Measurements from ENCODE around the gene PRCD. TPM values are rescaled to one million over a fixed set of nuclear protein-coding genes. Genes with fewer than 3 reads are reported as not detected.

PRCD gene
- total and polyA plus RNA-seq, 4 donors: 1.2 to 8.6 TPM; not detected in 2

DNA sequence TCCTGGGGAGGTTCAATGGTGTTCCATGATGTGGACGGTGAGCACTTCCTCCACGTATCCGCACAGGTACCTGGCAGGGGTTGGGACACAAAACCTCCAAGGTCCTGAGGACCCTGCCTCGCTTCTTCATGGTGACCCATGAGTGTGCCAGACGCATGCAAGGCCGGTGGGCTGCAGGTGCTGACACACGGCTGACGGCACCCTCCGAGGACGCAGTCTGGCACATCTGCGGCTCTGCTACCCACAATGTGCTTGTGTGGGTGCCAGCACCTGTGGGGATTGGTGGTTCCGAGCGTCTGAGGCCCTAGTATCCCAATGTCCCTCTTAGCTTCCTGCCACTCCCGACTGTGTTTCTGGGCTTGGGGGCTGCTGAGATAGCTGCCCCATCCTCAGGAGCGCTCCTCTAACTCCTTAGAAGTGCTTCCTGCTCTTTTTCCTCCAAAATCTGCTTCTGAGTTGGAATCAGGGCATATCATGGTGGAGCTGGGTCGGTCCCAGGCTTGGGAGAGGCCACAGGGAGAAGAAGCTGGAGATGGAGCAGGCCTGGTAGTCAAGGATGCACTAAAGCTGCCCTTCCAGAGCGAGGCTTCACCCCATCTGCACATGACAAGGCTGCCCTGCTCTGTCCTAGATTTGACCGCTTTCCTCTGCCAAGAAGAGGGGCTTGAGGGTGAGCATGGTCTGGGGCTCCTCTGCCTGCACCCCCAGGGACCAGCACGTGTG is 3.9 kb upstream of the PRCD start:
- Histone ChIP-seq H3K4me1 (ENCODE audit: control insufficient read depth in 1 of 2, insufficient read depth in 2 of 2, low read length in 2 of 2) (no peaks in the 10 kb centered on the region), H3K36me3 (ENCODE audit: control insufficient read depth in 1 of 2, insufficient read depth in 2 of 2, low read length in 1 of 2) (no peaks in the 10 kb centered on the region), H3K27ac (ENCODE audit: low read depth in 1 of 2, low read length in 2 of 2) (no peak overlapping the region), H3K4me3 (ENCODE audit: low read length in 2 of 2) (no peak overlapping the region), H3K27me3 (ENCODE audit: control insufficient read depth in 1 of 2, insufficient read depth in 2 of 2, low read length in 1 of 2) (no peaks in the 10 kb centered on the region), H3K9me3 (ENCODE audit: control insufficient read depth, low read length) (no peaks in the 10 kb centered on the region)
- intact Hi-C loops (cut with DNase I): no loop called here
- WGBS, 2 donors: 91 to 92% methylated on average over 19 of the region's 19 CpGs
- ATAC-seq (ENCODE audit: low FRiP score) (no peak), DNase-seq (peak; percentile 35 to 46)

GRCh38 chr17:76536511-76537287 is 3.1 kb upstream of the PRCD start:
- Histone ChIP-seq H3K36me3 (ENCODE audit: control insufficient read depth in 1 of 2, insufficient read depth in 2 of 2, low read length in 1 of 2) (no peaks in the 10 kb centered on the region), H3K27ac (ENCODE audit: low read depth in 1 of 2, low read length in 2 of 2) (no peak overlapping the region), H3K4me3 (ENCODE audit: low read length in 2 of 2) (no peak overlapping the region), H3K9me3 (ENCODE audit: control insufficient read depth, low read length) (no peaks in the 10 kb centered on the region), H3K27me3 (ENCODE audit: control insufficient read depth in 1 of 2, insufficient read depth in 2 of 2, low read length in 1 of 2) (no peaks in the 10 kb centered on the region), H3K4me1 (ENCODE audit: control insufficient read depth in 1 of 2, insufficient read depth in 2 of 2, low read length in 2 of 2) (no peaks in the 10 kb centered on the region)
- DNase-seq (peak in 1 of 2 donors; percentile 32), ATAC-seq (ENCODE audit: low FRiP score) (no peak)
- intact Hi-C loops (cut with DNase I): no loop called here
- 57% methylated on average over 25 of the region's 25 CpGs for WGBS, 2 donors

DNA sequence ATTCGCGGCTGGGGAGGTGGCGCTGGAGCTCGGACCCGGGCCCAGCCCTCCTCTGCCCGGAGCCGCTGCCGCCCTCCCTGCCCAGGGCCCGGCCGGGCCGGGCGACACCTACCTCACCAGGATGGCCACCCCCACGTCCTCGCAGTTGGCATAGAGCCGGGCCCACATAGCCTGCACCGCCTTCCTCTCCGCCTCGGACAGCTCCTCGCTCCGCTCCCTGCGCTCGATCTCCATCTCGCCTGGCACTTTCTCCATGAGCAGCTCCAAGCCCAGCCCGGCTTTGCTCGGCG is 2.6 kb upstream of the PRCD start:
- peak overlapping the region; percentile 8 to 11 for H3K4me3 ChIP-seq (ENCODE audit: low read length in 2 of 2)
- WGBS, 2 donors: 3 to 4% methylated on average over 26 of the region's 26 CpGs
- peak in 1 of 2 donors; percentile 69 for DNase-seq
- no peaks in the 10 kb centered on the region for H3K36me3 ChIP-seq (ENCODE audit: control insufficient read depth in 1 of 2, insufficient read depth in 2 of 2, low read length in 1 of 2)
- H3K9me3 ChIP-seq (ENCODE audit: control insufficient read depth, low read length): no peaks in the 10 kb centered on the region
- no peaks in the 10 kb centered on the region for H3K4me1 ChIP-seq (ENCODE audit: control insufficient read depth in 1 of 2, insufficient read depth in 2 of 2, low read length in 2 of 2)
- ATAC-seq (ENCODE audit: low FRiP score): no peak
- intact Hi-C loops (cut with DNase I): no loop called here
- no peak overlapping the region for H3K27ac ChIP-seq (ENCODE audit: low read depth in 1 of 2, low read length in 2 of 2)
- H3K27me3 ChIP-seq (ENCODE audit: control insufficient read depth in 1 of 2, insufficient read depth in 2 of 2, low read length in 1 of 2): no peaks in the 10 kb centered on the region

GRCh38 chr17:76537578-76538280 is 2.1 kb upstream of the PRCD start, which contains the start of gene CYGB:
TSS of gene CYGB (minus strand) at chr17:76537709. CDS start at chr17:76537542, 167 bp downstream.
- no peaks in the 10 kb centered on the region for H3K9me3 ChIP-seq (ENCODE audit: control insufficient read depth, low read length)
- WGBS, 2 donors: 1% methylated on average over 32 to 95 of the region's 95 CpGs
- H3K27me3 ChIP-seq (ENCODE audit: control insufficient read depth in 1 of 2, insufficient read depth in 2 of 2, low read length in 1 of 2): no peaks in the 10 kb centered on the region
- no peaks in the 10 kb centered on the region for H3K4me1 ChIP-seq (ENCODE audit: control insufficient read depth in 1 of 2, insufficient read depth in 2 of 2, low read length in 2 of 2)
- DNase-seq: peak; percentile 54 to 81
- intact Hi-C loops (cut with DNase I): no loop called here
- peak; percentile 42 for ATAC-seq (ENCODE audit: low FRiP score)
- H3K27ac ChIP-seq (ENCODE audit: low read depth in 1 of 2, low read length in 2 of 2): no peak within 1 kb of the TSS
- H3K4me3 ChIP-seq (ENCODE audit: low read length in 2 of 2): peak within 1 kb of the TSS; percentile 8 to 11
- no peaks in the 10 kb centered on the region for H3K36me3 ChIP-seq (ENCODE audit: control insufficient read depth in 1 of 2, insufficient read depth in 2 of 2, low read length in 1 of 2)

GRCh38 chr17:76538281-76538931 is 1.4 kb upstream of the PRCD start:
- 33 to 41% methylated on average over 28 to 37 of the region's 37 CpGs for WGBS, 2 donors
- Histone ChIP-seq H3K36me3 (ENCODE audit: control insufficient read depth in 1 of 2, insufficient read depth in 2 of 2, low read length in 1 of 2) (no peaks in the 10 kb centered on the region), H3K4me3 (ENCODE audit: low read length in 2 of 2) (no peak overlapping the region), H3K4me1 (ENCODE audit: control insufficient read depth in 1 of 2, insufficient read depth in 2 of 2, low read length in 2 of 2) (no peaks in the 10 kb centered on the region), H3K9me3 (ENCODE audit: control insufficient read depth, low read length) (no peaks in the 10 kb centered on the region), H3K27ac (ENCODE audit: low read depth in 1 of 2, low read length in 2 of 2) (no peak overlapping the region), H3K27me3 (ENCODE audit: control insufficient read depth in 1 of 2, insufficient read depth in 2 of 2, low read length in 1 of 2) (no peaks in the 10 kb centered on the region)
- intact Hi-C loops (cut with DNase I): no loop called here
- ATAC-seq (ENCODE audit: low FRiP score): no peak
- DNase-seq: peak in 1 of 2 donors; percentile 53

DNA sequence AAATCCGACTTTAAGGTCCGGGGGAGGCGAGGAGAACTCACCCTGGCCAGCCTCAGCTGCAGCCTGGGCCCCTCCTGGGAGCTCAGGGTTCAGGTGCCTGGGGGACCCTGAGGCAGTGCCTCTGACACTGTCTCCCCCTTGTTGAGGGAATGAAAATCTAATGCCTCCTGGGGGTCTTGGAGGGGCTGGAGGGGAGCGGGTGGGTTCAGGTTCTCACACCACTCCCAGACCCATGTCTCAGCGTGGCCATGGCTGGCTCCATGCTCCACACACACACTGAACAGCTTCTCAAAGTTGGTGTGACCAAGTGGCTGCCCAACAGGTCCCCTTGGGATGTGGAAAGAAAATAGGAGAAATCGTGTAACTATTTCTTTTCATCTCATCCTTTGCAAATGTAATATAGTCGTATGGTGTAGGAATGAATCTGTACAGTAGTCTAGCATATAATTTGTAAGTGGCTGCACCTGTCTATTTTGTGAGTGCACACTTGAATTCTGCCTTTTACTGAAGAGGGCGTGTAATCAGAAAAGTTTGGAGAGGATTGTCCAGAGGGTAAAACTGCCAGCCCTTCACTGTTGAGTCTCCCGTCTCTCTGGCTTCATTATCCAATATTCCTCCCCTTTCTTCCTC is 788 bp upstream of the PRCD start:
- Histone ChIP-seq H3K4me1 (ENCODE audit: control insufficient read depth in 1 of 2, insufficient read depth in 2 of 2, low read length in 2 of 2) (no peaks in the 10 kb centered on the region), H3K9me3 (ENCODE audit: control insufficient read depth, low read length) (no peaks in the 10 kb centered on the region), H3K36me3 (ENCODE audit: control insufficient read depth in 1 of 2, insufficient read depth in 2 of 2, low read length in 1 of 2) (no peaks in the 10 kb centered on the region), H3K27ac (ENCODE audit: low read depth in 1 of 2, low read length in 2 of 2) (no peak overlapping the region), H3K4me3 (ENCODE audit: low read length in 2 of 2) (no peak overlapping the region), H3K27me3 (ENCODE audit: control insufficient read depth in 1 of 2, insufficient read depth in 2 of 2, low read length in 1 of 2) (no peaks in the 10 kb centered on the region)
- ATAC-seq (ENCODE audit: low FRiP score): no peak
- 82 to 89% methylated on average over 9 of the region's 9 CpGs for WGBS, 2 donors
- intact Hi-C loops (cut with DNase I): no loop called here
- DNase-seq: peak in 1 of 2 donors; percentile 31

- Histone ChIP-seq H3K36me3 (ENCODE audit: control insufficient read depth in 1 of 2, insufficient read depth in 2 of 2, low read length in 1 of 2) (no peaks in the 10 kb centered on the region), H3K4me3 (ENCODE audit: low read length in 2 of 2) (peak overlapping the region in 1 of 2 donors; percentile 12), H3K27me3 (ENCODE audit: control insufficient read depth in 1 of 2, insufficient read depth in 2 of 2, low read length in 1 of 2) (no peaks in the 10 kb centered on the region), H3K27ac (ENCODE audit: low read depth in 1 of 2, low read length in 2 of 2) (no peak overlapping the region), H3K4me1 (ENCODE audit: control insufficient read depth in 1 of 2, insufficient read depth in 2 of 2, low read length in 2 of 2) (no peaks in the 10 kb centered on the region), H3K9me3 (ENCODE audit: control insufficient read depth, low read length) (no peaks in the 10 kb centered on the region)
- DNase-seq (peak; percentile 95 to 96), ATAC-seq (ENCODE audit: low FRiP score) (peak; percentile 94)
- 4 to 5% methylated on average over 27 of the region's 27 CpGs for WGBS, 2 donors
- intact Hi-C loops (cut with DNase I): no loop called here
These were observed 797 bp downstream of the PRCD start for GRCh38 chr17:76540381-76541300.

Measured in aorta (tissue), 5 donors.